Measurements from ENCODE around the gene CFAP52.

DNA sequence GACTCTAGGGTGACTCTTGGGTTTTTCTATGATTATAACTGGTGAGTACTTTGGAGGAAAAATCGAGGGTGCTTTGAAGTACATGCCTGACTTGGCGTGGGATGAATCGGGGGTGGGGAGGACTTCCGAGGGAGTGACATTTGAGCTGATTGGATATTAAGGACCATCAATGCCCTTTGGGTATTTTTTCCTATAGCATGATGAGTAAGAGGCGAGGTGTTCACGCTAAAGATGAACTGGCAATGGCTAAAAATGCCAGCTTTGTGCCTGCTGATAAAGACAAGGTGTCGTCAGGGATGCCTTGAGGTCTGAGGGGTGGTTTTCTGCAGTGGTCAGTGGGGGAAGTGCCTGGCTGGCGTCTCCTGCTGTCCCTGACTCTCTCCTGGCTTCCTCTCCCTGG, 94.2 kb downstream of the CFAP52 start:
- no peak for TF ChIP-seq EZH2phosphoT487 (IDR thresholded peaks at IDR 0.05; ENCODE audit: insufficient read depth, low read depth)
- TF ChIP-seq EZH2 (IDR thresholded peaks at IDR 0.05; ENCODE audit: insufficient read depth, poor library complexity, severe bottlenecking), result no peak

All from GM23248 (cell line).